ENCODE data around the gene SV2B. TPM values are rescaled to one million over a fixed set of nuclear protein-coding genes. Genes with fewer than 3 reads are reported as not detected.

SV2B gene
- total RNA-seq, 4 donors from 2014 or later = 0.27 to 10.3 (median 2.2) TPM

DNA sequence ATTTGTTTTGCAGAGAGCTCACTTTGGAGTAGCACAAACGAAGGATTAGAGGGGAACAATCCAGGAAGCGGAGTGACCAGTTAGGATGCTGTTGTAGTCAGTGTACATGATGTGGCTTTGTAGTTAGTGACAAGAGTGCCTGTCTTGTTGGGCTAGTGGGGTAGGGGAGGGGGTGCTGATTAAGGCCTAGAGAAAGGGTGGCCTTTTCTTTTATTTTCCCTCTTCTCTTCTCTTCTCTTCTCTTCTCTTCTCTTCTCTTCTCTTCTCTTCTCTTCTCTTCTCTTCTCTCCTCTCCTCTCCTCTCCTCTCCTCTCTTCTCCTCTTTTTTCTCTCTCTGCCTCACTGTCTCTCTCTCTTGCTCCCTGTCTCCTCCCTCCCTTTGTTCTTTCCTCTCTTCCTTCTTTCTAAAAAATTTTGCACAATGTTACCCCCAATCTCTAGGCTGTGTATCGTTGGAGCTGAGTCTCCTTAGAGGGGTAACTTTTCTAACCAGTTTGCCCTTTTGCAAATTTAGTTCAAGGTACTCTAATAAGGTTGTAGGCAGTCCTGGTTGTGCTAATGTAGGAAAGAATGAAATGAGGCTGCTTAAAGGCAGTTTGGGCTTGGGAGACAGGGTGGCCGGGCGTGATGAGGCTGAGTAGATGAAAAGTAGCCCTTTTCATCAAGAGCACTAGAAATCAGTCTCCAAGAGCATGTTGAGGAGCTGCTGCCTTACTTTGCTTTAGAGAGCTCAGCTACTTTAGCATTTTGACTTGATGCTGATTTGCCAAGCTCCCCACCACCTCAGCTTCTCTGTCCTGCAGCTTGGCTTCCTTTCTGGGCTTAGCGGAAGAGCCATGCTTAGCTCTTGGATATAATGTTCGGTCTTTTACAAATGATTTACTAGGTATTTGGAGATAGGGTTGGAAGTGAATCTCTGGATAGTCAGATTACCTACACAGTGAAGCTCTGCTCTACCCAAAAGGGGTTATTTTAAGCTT lies 58.6 kb downstream of the SV2B start:
- 81% methylated on average over 2 to 7 of the region's 7 CpGs for WGBS, 2 donors (ENCODE audit: low coverage in 1 of 2)
- in situ Hi-C loops (cut with MboI; ENCODE audit: low pct_ligation_motif_present in 1 of 4, low pct_unique_long_range_greater_than_20kb in 1 of 4, low sequenced_read_pairs in 3 of 4) = no loop called here
- Histone ChIP-seq H3K4me3 (no peak overlapping the region), H3K9me3 (no peaks in the 10 kb centered on the region), H3K4me1 (no peaks in the 10 kb centered on the region), H3K27me3 (peaks cover 11% of the 10 kb centered on the region), H3K27ac (no peak overlapping the region), H3K36me3 (no peaks in the 10 kb centered on the region)
- intact Hi-C loops (cut with DNase I; ENCODE audit: low total_unique reads) = no loop called here
- no peak for DNase-seq
- TF ChIP-seq POLR2AphosphoS5 (IDR thresholded peaks at IDR 0.05) = no peak
- TF ChIP-seq POLR2A (IDR thresholded peaks at IDR 0.05) = no peak
- TF ChIP-seq, protein P1, sequence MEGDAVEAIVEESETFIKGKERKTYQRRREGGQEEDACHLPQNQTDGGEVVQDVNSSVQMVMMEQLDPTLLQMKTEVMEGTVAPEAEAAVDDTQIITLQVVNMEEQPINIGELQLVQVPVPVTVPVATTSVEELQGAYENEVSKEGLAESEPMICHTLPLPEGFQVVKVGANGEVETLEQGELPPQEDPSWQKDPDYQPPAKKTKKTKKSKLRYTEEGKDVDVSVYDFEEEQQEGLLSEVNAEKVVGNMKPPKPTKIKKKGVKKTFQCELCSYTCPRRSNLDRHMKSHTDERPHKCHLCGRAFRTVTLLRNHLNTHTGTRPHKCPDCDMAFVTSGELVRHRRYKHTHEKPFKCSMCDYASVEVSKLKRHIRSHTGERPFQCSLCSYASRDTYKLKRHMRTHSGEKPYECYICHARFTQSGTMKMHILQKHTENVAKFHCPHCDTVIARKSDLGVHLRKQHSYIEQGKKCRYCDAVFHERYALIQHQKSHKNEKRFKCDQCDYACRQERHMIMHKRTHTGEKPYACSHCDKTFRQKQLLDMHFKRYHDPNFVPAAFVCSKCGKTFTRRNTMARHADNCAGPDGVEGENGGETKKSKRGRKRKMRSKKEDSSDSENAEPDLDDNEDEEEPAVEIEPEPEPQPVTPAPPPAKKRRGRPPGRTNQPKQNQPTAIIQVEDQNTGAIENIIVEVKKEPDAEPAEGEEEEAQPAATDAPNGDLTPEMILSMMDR (IDR thresholded peaks at IDR 0.05) = no peak
- no peak for TF ChIP-seq EP300 (IDR thresholded peaks at IDR 0.05; ENCODE audit: low read depth)

GRCh38 chr15:91165850-91166249 lies 65.8 kb downstream of the SV2B start:
- Histone ChIP-seq H3K9me3 (peaks cover 7 to 18% of the 10 kb centered on the region in 2 donors), H3K27ac (no peak overlapping the region), H3K36me3 (no peaks in the 10 kb centered on the region), H3K4me3 (no peak overlapping the region), H3K27me3 (no peaks in the 10 kb centered on the region), H3K4me1 (no peaks in the 10 kb centered on the region)
- in situ Hi-C loops (cut with MboI; ENCODE audit: low pct_ligation_motif_present in 1 of 4, low pct_unique_long_range_greater_than_20kb in 1 of 4, low sequenced_read_pairs in 3 of 4) (no loop called here), intact Hi-C loops (cut with DNase I; ENCODE audit: low total_unique reads) (no loop called here)
- DNase-seq = no peak
- 67 to 71% methylated on average over 1 of the region's 1 CpG for WGBS, 2 donors (ENCODE audit: low coverage in 1 of 2)
- TF ChIP-seq EP300 (IDR thresholded peaks at IDR 0.05; ENCODE audit: low read depth) (no peak), POLR2AphosphoS5 (IDR thresholded peaks at IDR 0.05) (no peak), POLR2A (IDR thresholded peaks at IDR 0.05) (no peak)
- TF ChIP-seq, protein P1 (IDR thresholded peaks at IDR 0.05) = no peak

DNA sequence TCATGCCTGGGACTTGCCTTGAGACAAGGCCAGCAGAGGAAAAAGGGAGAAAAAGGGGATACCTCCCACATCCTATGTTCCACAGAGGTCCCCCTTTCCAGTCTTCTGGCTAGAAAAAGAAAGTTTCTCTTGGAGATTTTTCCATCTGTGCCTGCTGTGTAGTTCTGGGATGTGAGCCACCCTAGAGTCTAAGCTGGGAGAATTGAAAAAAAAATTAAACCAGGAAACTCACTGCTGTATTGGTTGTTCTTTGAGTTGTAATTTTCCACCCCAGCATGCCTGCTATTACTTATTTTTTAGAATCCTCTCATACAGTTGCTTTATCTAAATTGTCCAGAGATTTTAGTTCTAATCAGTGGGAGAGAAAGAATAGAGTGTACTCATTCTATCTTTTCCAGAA lies 68.4 kb downstream of the SV2B start:
- Histone ChIP-seq H3K27me3 (no peaks in the 10 kb centered on the region), H3K4me3 (no peak overlapping the region), H3K36me3 (no peaks in the 10 kb centered on the region), H3K27ac (no peak overlapping the region), H3K9me3 (peaks cover 7 to 18% of the 10 kb centered on the region in 2 donors), H3K4me1 (no peaks in the 10 kb centered on the region)
- in situ Hi-C loops (cut with MboI; ENCODE audit: low pct_ligation_motif_present in 1 of 4, low pct_unique_long_range_greater_than_20kb in 1 of 4, low sequenced_read_pairs in 3 of 4) (no loop called here), intact Hi-C loops (cut with DNase I; ENCODE audit: low total_unique reads) (no loop called here)
- DNase-seq = no peak
- TF ChIP-seq, protein P1 (IDR thresholded peaks at IDR 0.05) = no peak
- no peak for TF ChIP-seq POLR2A (IDR thresholded peaks at IDR 0.05)
- no peak for TF ChIP-seq POLR2AphosphoS5 (IDR thresholded peaks at IDR 0.05)
- TF ChIP-seq EP300 (IDR thresholded peaks at IDR 0.05; ENCODE audit: low read depth) = no peak

DNA sequence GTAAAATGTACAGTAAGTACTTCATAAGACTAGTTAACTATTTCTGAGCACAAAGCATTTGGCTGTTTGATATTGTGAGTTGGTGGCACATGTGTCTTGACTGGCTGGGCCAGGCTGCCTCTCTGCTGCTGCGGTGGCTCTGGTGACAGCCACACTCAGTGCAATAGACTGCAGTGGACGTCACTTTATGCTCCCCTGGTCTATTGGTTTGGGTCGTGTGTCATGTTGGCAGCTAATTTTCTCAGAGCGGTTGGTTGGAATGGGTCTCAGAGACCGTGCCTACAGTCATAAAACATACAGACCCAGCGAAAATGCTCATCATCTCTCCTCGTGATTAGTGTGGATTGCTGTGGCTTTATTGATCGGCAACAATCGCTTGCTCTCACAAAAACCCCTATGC lies 71.3 kb downstream of the SV2B start:
- H3K36me3 ChIP-seq = no peaks in the 10 kb centered on the region
- in situ Hi-C loops (cut with MboI; ENCODE audit: low pct_ligation_motif_present in 1 of 4, low pct_unique_long_range_greater_than_20kb in 1 of 4, low sequenced_read_pairs in 3 of 4) = no loop called here
- 58% methylated on average over 9 of the region's 9 CpGs; no CpG with 5 or more reads in 1 of the 2 donors for WGBS, 2 donors (ENCODE audit: low coverage in 1 of 2)
- DNase-seq = no peak
- intact Hi-C loops (cut with DNase I; ENCODE audit: low total_unique reads) = no loop called here
- peaks cover 0 to 8% of the 10 kb centered on the region in 2 donors for H3K9me3 ChIP-seq
- H3K4me3 ChIP-seq = no peak overlapping the region
- H3K27ac ChIP-seq = no peak overlapping the region
- no peaks in the 10 kb centered on the region for H3K4me1 ChIP-seq
- TF ChIP-seq EP300 (IDR thresholded peaks at IDR 0.05; ENCODE audit: low read depth) (no peak), POLR2A (IDR thresholded peaks at IDR 0.05) (no peak), POLR2AphosphoS5 (IDR thresholded peaks at IDR 0.05) (no peak)
- no peaks in the 10 kb centered on the region for H3K27me3 ChIP-seq

All from transverse colon (tissue), 4 donors.